PC-3 (cell line): ENCODE data around the gene WSCD2. TPM values are rescaled to one million over a fixed set of nuclear protein-coding genes. Genes with fewer than 3 reads are reported as not detected.

Experiments
- ATAC-seq: fragments of 200-7000 bp; cut with Tn5 transposase; 2 replicates; pipeline ENCODE4 v1.9.1; 2020; ENCODE audit warnings: mild to moderate bottlenecking, moderate library complexity
- BruUV-seq: library from RNA; stranded (reverse); fragments of 400-500 nt; replicated peaks from 2 replicates; lab custom pipeline; 2021; lab: Mats Ljungman, UMichigan
- CTCF ChIA-PET: fragments of 300-600 bp; sonication (Branson Sonifier 250); formaldehyde crosslinking; loops from one replicate; lab custom pipeline; 2022; ENCODE audit warnings: antibody characterized with exemption; lab: Charles Lee
- POLR2A ChIA-PET: fragments of 300-600 bp; sonication (Branson Sonifier 250); formaldehyde crosslinking; loops from one replicate; lab custom pipeline; 2022; ENCODE audit warnings: antibody characterized with exemption; ENCODE audit not compliant: unreplicated experiment; lab: Charles Lee
- DNase-seq: peaks from one replicate; pipeline ENCODE4 v3.0.0-alpha.2; 2015
- H2AFZ ChIP-seq: fragments of 300-600 bp; sonication (generic); 2 replicates; pipeline ENCODE4 v1.6.0; 2016; ENCODE audit warnings: antibody characterized with exemption, low read length
- H3F3A ChIP-seq: fragments of 300-600 bp; sonication (generic); one replicate; pipeline ENCODE4 v1.6.0; 2017; ENCODE audit warnings: antibody characterized with exemption, low read length, control low read depth, mild to moderate bottlenecking; ENCODE audit not compliant: unreplicated experiment
- H3K27ac ChIP-seq: fragments of 300-600 bp; sonication (generic); 2 replicates; pipeline ENCODE4 v1.5.1; 2016; ENCODE audit warnings: mild to moderate bottlenecking, low read length
- H3K27me3 ChIP-seq: fragments of 300-600 bp; sonication (generic); 2 replicates; pipeline ENCODE4 v1.6.1; 2016; ENCODE audit warnings: low read length, mixed read lengths
- H3K36me3 ChIP-seq: fragments of 300-600 bp; sonication (generic); 2 replicates; pipeline ENCODE4 v1.6.1; 2016; ENCODE audit warnings: low read depth, mixed run types, low read length, mixed read lengths
- H3K4me1 ChIP-seq: fragments of 300-600 bp; sonication (generic); 2 replicates; pipeline ENCODE4 v1.5.1; 2016; ENCODE audit warnings: low read length; ENCODE audit not compliant: insufficient read depth
- H3K4me2 ChIP-seq: fragments of 300-600 bp; sonication (generic); 2 replicates; pipeline ENCODE4 v1.6.0; 2016; ENCODE audit warnings: low read length
- H3K4me3 ChIP-seq: fragments of 300-600 bp; sonication (generic); 2 replicates; pipeline ENCODE4 v1.5.1; 2016; ENCODE audit warnings: mild to moderate bottlenecking, low read length, mixed read lengths
- H3K79me2 ChIP-seq: fragments of 300-600 bp; sonication (generic); 2 replicates; pipeline ENCODE4 v1.6.1; 2017; ENCODE audit warnings: low read length, mixed read lengths
- H3K9ac ChIP-seq: fragments of 300-600 bp; sonication (generic); 2 replicates; pipeline ENCODE4 v1.6.0; 2016; ENCODE audit warnings: mild to moderate bottlenecking, low read length
- H3K9me2 ChIP-seq: fragments of 300-600 bp; sonication (generic); replicated peaks from 2 replicates; pipeline ENCODE4 v1.6.1; 2016; ENCODE audit warnings: mixed run types, low read length, mixed read lengths
- H3K9me3 ChIP-seq: fragments of 300-600 bp; sonication (generic); 2 replicates; pipeline ENCODE4 v1.6.1; 2016; ENCODE audit warnings: low read length, mixed read lengths
- H4K20me1 ChIP-seq: fragments of 300-600 bp; sonication (generic); 2 replicates; pipeline ENCODE4 v1.6.1; 2016; ENCODE audit warnings: low read length, mixed read lengths
- EZH2 ChIP-seq: fragments of 300-600 bp; sonication (generic); IDR thresholded peaks from one replicate; pipeline ENCODE4 v1.6.1; 2017; ENCODE audit warnings: antibody characterized with exemption, mild to moderate bottlenecking, low read length; ENCODE audit not compliant: unreplicated experiment
- EZH2phosphoT487 ChIP-seq: fragments of 300-600 bp; sonication (generic); IDR thresholded peaks from 2 replicates; pipeline ENCODE4 v1.6.1; 2018; ENCODE audit warnings: mild to moderate bottlenecking, antibody characterized with exemption, low read length, borderline replicate concordance
- intact Hi-C: fragments of 100-400 bp; cut with micrococcal nuclease; formaldehyde crosslinking; loops from 2 replicates; pipeline ENCODE4 v1.9.0; 2023
- total RNA-seq: library from RNA; depleted of rRNA; stranded (reverse); fragments of >200 nt; gene quantifications from 2 replicates; pipeline ENCODE4 v1.2.3, GENCODE V29; 2014
- TF ChIP-seq, protein P1 (sequence below): fragments of 300-600 bp; sonication (generic); conservative IDR thresholded peaks from 2 replicates; pipeline ENCODE4 v1.5.1; 2017; ENCODE audit warnings: antibody characterized with exemption, low read depth, mild to moderate bottlenecking, low read length

The WSCD2 gene
- total RNA-seq, 1 experiment from 2014 or later = not detected

DNA sequence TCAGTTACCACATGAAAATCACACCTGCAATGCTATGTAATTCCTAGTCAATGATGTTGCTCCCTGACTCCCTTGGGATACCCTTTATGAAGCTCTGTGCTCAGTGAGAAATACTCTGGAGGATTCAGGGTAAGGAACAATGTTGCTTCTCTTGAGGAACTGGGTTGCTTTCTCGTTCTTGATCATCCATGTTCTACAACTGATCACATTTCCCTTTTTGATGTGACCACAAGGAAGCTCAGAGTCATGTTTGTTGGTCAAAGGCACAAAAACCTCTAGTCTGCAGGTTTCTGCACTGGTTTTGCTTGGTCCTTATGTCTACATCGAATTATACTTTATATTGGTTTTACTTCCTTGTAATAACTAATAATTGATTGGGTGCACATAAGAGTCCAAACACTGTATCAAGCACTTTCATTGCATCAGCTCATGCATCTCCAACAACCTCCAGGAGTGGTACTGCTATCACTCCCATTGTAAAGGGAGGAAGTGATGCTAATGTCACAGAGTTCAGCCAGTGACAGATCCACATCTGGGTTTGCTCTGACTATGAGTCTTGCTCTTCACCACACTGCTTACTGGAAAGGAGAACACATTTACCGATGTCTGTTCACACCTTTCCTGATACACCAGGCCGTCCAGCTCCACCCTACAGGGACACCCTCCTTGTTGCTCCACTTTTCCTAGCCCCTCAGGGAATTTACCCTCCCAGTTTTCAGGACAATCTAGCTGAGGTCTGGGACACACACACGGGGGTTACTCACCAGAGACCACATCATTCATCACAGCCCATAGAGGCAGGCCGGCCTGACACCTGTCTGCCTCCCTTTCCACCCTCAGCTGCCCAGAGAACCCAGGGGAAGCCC is 169.0 kb downstream of the WSCD2 start:
- BruUV-seq = no TSS peak
- no peaks in the 10 kb centered on the region for H4K20me1 ChIP-seq
- no peaks in the 10 kb centered on the region for H3K9me3 ChIP-seq
- H3K4me3 ChIP-seq = no peak overlapping the region
- H3K36me3 ChIP-seq = no peaks in the 10 kb centered on the region
- ATAC-seq (no peak), DNase-seq (no peak)
- H2AFZ ChIP-seq = no peak overlapping the region
- H3K79me2 ChIP-seq = no peaks in the 10 kb centered on the region
- H3K27ac ChIP-seq = no peak overlapping the region
- H3K4me1 ChIP-seq = peaks cover 8% of the 10 kb centered on the region; the same call in 1 of the 2 replicates
- no peak overlapping the region for H3K9ac ChIP-seq
- CTCF ChIA-PET = interaction anchor here (0.6 kb wide), 1 partner anchor 50 kb away, joined by 4 read pairs; no protein-coding TSS in a partner anchor
- H3K4me2 ChIP-seq = no peak overlapping the region
- no peaks in the 10 kb centered on the region for H3K9me2 ChIP-seq
- no peaks in the 10 kb centered on the region for H3F3A ChIP-seq
- H3K27me3 ChIP-seq = peaks cover 33% of the 10 kb centered on the region
- intact Hi-C loops = no loop called here
- TF ChIP-seq EZH2 = no peak
- TF ChIP-seq EZH2phosphoT487 = no peak
- TF ChIP-seq, protein P1, sequence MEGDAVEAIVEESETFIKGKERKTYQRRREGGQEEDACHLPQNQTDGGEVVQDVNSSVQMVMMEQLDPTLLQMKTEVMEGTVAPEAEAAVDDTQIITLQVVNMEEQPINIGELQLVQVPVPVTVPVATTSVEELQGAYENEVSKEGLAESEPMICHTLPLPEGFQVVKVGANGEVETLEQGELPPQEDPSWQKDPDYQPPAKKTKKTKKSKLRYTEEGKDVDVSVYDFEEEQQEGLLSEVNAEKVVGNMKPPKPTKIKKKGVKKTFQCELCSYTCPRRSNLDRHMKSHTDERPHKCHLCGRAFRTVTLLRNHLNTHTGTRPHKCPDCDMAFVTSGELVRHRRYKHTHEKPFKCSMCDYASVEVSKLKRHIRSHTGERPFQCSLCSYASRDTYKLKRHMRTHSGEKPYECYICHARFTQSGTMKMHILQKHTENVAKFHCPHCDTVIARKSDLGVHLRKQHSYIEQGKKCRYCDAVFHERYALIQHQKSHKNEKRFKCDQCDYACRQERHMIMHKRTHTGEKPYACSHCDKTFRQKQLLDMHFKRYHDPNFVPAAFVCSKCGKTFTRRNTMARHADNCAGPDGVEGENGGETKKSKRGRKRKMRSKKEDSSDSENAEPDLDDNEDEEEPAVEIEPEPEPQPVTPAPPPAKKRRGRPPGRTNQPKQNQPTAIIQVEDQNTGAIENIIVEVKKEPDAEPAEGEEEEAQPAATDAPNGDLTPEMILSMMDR = no peak
- POLR2A ChIA-PET = no interaction called here

DNA sequence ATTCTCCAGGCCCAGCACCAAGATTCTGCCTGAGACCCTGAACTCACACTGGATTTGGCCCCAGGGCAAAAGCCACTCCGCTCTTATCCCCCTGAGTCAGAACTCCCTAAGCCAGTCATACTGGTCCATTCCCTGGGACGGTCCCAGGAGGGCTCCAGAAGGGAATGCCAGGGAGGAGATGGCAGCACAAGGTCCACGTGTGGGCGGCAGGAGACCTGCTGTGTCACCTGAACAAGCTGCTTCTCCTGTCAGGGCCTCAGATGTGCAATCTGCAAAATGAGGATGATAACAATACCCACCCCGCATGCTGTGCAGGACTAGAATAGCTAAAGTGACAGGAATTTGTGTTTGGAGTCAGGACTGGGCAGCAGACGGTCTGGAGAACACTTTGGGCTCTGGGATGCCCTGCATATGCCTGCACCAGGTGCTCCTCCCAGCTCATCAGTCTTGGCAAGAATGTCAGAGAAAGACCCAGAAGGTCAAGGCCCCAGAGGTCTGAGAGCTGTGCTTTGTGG is 169.7 kb downstream of the WSCD2 start:
- Histone ChIP-seq H3K9ac (no peak overlapping the region), H3K9me3 (no peaks in the 10 kb centered on the region), H4K20me1 (no peaks in the 10 kb centered on the region), H3K4me3 (no peak overlapping the region), H2AFZ (no peak overlapping the region), H3K4me2 (no peak overlapping the region), H3K9me2 (no peaks in the 10 kb centered on the region), H3F3A (no peaks in the 10 kb centered on the region), H3K36me3 (no peaks in the 10 kb centered on the region), H3K79me2 (no peaks in the 10 kb centered on the region), H3K27me3 (peaks cover 35% of the 10 kb centered on the region; the same call in 1 of the 2 replicates), H3K4me1 (peaks cover 8% of the 10 kb centered on the region; the same call in 1 of the 2 replicates), H3K27ac (no peak overlapping the region)
- ChIA-PET CTCF (no interaction called here), POLR2A (no interaction called here)
- DNase-seq = no peak
- ATAC-seq = no peak
- no TSS peak for BruUV-seq
- intact Hi-C loops = no loop called here
- TF ChIP-seq EZH2 (no peak), EZH2phosphoT487 (no peak)
- TF ChIP-seq, protein P1 = no peak
